Right atrium auricular region (tissue), 2 donors: ENCODE data around the gene PDCL3. TPM values are rescaled to one million over a fixed set of nuclear protein-coding genes. Genes with fewer than 3 reads are reported as not detected.
A peak's percentile ranks its signal among the peaks of the same experiment; 100 is the strongest.

Experiments
- DNase-seq: peaks from one replicate; pipeline ENCODE4 v3.0.0-alpha.2; 2019; ENCODE audit warnings: low spot score
- H3K27ac ChIP-seq, 2 donors: fragments of 200-600 bp; sonication (generic); 1 replicate in 1 of 2; 2 replicates in 1 of 2; pipeline ENCODE4 v1.5.1; 2016 to 2019
- H3K27me3 ChIP-seq, 2 donors: fragments of 200-600 bp; sonication (generic); one replicate each; pipeline versions ENCODE4 v1.5.1 to v1.6.0; 2017 to 2019
- H3K36me3 ChIP-seq: fragments of 200-600 bp; sonication (generic); one replicate; pipeline ENCODE4 v1.5.1; 2016
- H3K4me1 ChIP-seq, 2 donors: fragments of 200-600 bp; sonication (generic); one replicate each; pipeline versions ENCODE4 v1.5.1 to v1.6.0; 2017 to 2019
- H3K4me3 ChIP-seq, 2 donors: fragments of 200-600 bp; sonication (generic); 1 replicate in 1 of 2; 2 replicates in 1 of 2; pipeline ENCODE4 v1.5.1; 2017 to 2019; ENCODE audit warnings: mild to moderate bottlenecking in 1 of 2, moderate library complexity in 1 of 2
- H3K9me3 ChIP-seq, 2 donors: fragments of 200-600 bp; sonication (generic); one replicate each; pipeline ENCODE4 v1.5.1; 2019
- total RNA-seq, 2 donors: library from RNA; depleted of rRNA; stranded (reverse); fragments of >200 nt; gene quantifications; one replicate each; pipeline ENCODE4 v1.1.0, GENCODE V29; 2016
- TF ChIP-seq, protein P1 (sequence below), 2 donors: fragments of 200-600 bp; sonication (generic); IDR thresholded peaks; one replicate each; pipeline ENCODE4 v1.5.1; 2019; ENCODE audit warnings: antibody characterized with exemption in 2 of 2

The PDCL3 gene
- total RNA-seq, 2 donors from 2014 or later: 13.6 to 18.8 TPM

DNA sequence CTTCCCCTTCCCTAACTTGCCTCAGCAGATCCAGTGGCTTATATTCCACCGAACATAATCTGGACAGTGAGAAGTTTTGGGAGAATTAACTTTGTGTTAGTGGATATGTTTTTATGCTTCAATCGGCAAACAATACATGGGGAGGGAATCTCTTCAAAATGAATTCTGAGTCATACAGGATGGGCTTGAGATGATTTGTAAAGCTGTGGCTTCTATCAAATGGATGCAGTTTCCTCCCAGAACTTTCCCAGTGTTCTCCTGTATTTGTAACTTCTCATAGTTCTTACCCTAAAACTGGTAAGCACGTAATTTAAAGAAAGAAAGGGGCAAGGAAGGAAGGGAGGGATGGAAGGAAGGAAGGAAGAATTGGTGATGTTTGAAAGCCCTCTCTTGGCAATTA lies 36.8 kb downstream of the PDCL3 start:
- no peak for DNase-seq
- no peaks in the 10 kb centered on the region for H3K9me3 ChIP-seq
- H3K27me3 ChIP-seq: no peaks in the 10 kb centered on the region
- no peaks in the 10 kb centered on the region for H3K36me3 ChIP-seq
- H3K27ac ChIP-seq: no peak overlapping the region
- H3K4me3 ChIP-seq: no peak overlapping the region
- H3K4me1 ChIP-seq: peaks cover 0 to 12% of the 10 kb centered on the region in 2 donors
- TF ChIP-seq, protein P1, sequence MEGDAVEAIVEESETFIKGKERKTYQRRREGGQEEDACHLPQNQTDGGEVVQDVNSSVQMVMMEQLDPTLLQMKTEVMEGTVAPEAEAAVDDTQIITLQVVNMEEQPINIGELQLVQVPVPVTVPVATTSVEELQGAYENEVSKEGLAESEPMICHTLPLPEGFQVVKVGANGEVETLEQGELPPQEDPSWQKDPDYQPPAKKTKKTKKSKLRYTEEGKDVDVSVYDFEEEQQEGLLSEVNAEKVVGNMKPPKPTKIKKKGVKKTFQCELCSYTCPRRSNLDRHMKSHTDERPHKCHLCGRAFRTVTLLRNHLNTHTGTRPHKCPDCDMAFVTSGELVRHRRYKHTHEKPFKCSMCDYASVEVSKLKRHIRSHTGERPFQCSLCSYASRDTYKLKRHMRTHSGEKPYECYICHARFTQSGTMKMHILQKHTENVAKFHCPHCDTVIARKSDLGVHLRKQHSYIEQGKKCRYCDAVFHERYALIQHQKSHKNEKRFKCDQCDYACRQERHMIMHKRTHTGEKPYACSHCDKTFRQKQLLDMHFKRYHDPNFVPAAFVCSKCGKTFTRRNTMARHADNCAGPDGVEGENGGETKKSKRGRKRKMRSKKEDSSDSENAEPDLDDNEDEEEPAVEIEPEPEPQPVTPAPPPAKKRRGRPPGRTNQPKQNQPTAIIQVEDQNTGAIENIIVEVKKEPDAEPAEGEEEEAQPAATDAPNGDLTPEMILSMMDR (IDR thresholded peaks at IDR 0.05): no peak

DNA sequence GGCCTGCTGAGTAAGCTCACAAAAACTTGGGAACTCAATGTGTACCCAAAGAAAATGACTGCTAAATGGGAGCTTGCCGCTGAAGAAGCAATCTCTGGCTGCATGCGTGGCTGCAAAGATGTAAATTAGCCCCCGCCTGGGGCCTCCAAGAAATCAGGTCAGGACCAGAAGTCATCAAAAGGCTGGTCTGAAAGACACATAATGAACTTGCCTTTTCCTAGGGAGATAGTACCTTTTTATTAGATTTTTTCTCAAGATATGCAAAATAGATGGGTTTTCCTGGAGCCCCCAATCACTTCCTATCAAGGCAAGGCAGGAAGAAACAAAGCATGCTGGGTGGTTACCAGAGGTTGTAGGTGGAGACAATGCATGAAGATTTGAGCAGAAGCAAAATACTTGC lies 38.9 kb downstream of the PDCL3 start:
- Histone ChIP-seq H3K27me3 (no peaks in the 10 kb centered on the region), H3K4me1 (peaks cover 0 to 12% of the 10 kb centered on the region in 2 donors), H3K4me3 (no peak overlapping the region), H3K9me3 (no peaks in the 10 kb centered on the region), H3K36me3 (no peaks in the 10 kb centered on the region), H3K27ac (no peak overlapping the region)
- TF ChIP-seq, protein P1 (IDR thresholded peaks at IDR 0.05): no peak
- DNase-seq: no peak

DNA sequence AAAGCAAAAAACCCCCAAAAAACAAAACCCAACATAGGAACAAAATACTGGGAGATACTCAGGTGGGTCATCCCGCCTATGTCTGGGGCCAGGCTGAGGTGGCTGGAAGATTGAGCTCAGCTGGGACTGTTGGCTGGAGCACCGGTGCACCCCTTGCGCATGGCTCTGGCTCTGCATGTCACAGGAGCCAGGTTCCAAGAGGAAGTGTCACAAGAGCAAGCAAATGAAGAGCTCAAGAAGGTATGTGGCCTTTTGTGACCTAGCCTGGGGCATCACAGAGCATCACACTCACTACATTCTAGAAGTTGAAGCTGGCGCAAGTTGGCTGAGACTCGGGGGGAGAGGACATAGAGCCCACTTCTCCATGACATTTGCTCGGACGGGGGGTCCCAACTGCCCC lies 40.6 kb downstream of the PDCL3 start:
- no peaks in the 10 kb centered on the region for H3K36me3 ChIP-seq
- TF ChIP-seq, protein P1 (IDR thresholded peaks at IDR 0.05): no peak

DNA sequence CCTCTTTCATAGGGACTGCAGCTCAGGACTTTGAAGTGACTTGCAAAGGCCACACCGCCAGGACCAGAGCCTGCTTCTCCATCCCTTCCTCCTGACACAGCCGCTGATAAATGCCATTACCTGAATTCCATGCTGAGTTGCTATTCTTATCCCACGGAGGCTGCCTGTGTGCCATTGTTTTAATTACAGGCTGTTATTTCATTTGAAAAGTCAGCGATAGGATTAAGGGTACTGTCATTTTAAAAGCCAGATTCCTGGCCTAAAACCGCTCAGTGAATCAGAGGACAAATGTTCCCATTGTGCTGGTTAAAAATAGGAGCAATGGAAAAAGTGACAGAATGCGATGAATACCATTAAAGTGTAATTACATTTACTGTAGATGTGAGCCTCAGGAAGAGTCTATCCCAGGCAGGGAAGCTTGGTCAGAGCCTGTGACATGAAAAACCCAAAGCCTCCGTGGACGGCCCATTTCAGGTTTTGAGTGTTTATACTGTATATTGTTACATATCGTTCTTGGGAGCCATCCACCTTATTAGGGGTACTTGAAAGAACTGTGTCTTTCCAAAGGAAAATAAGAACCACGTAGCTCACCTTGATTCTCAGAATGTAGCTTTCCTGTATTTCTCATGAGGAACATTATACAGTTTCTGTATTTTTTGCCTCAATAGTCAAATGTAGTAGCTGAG lies 41.3 kb downstream of the PDCL3 start:
- TF ChIP-seq, protein P1 (IDR thresholded peaks at IDR 0.05): no peak
- Histone ChIP-seq H3K27ac (peak overlapping the region in 1 of 2 donors; percentile 17), H3K9me3 (no peaks in the 10 kb centered on the region), H3K4me1 (peaks cover 0 to 12% of the 10 kb centered on the region in 2 donors), H3K27me3 (no peaks in the 10 kb centered on the region), H3K4me3 (no peak overlapping the region), H3K36me3 (no peaks in the 10 kb centered on the region)
- no peak for DNase-seq

More for the DNA sequence above, 40.6 kb downstream of the PDCL3 start:
- Histone ChIP-seq H3K4me3 (no peak overlapping the region), H3K27ac (peak overlapping the region in 1 of 2 donors; percentile 17), H3K27me3 (no peaks in the 10 kb centered on the region), H3K4me1 (peaks cover 0 to 12% of the 10 kb centered on the region in 2 donors), H3K9me3 (no peaks in the 10 kb centered on the region)
- DNase-seq: no peak

DNA sequence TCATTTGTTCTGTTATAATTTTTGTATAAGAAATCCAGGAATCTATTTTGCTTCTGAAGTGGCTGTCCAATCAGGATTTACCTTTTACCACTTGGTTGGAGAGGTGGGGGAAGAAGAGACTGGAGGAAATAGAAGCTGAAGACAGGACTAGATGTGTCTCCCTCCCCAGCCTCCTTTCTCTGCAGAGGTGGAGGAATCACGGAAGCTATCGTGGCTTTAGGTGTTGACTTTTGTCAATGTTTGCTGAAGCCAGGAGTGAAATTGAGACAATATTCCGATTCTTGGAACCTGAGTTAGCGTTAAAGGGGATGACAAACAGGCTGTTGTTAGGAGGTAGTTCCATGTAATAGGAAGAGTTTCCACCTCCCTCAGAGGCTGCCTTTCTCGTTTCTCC lies 43.5 kb downstream of the PDCL3 start:
- H3K27me3 ChIP-seq: no peaks in the 10 kb centered on the region
- H3K9me3 ChIP-seq: no peaks in the 10 kb centered on the region
- TF ChIP-seq, protein P1 (IDR thresholded peaks at IDR 0.05): no peak
- DNase-seq: no peak
- no peak overlapping the region for H3K27ac ChIP-seq
- peaks cover 0 to 12% of the 10 kb centered on the region in 2 donors for H3K4me1 ChIP-seq
- no peaks in the 10 kb centered on the region for H3K36me3 ChIP-seq
- H3K4me3 ChIP-seq: no peak overlapping the region
